ENCODE data around the gene EMD.

EMD gene

DNA sequence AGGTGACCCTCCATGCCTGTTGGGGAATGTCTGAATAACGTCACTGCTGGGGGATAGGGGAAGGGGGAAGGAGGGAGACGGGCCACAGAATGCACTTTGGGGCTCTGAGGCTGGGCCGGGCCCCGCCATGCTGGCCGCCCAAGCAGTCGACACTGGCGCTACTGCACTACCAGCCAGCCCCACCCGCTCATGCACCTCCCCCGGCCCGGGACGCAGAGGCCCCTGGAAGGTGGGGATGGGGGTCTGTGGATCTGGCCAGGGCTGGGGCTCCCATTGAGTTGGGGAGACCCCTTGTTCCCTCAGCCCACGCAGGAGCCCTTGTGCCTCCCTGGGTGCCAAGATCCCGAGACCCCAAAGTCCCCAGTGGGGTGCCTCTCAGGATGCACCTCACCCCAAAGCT is 22.5 kb upstream of the EMD start:
- TF ChIP-seq FOXP2 (optimal IDR thresholded peaks at IDR 0.05; ENCODE audit: borderline replicate concordance, extremely low read depth, extremely low read length, insufficient read depth): no peak
- no peak for TF ChIP-seq TAF1 (IDR thresholded peaks at IDR 0.05; ENCODE audit: borderline replicate concordance, insufficient read depth, low read length)
- no peak for TF ChIP-seq POLR2AphosphoS5 (IDR thresholded peaks at IDR 0.05; ENCODE audit: low read depth, low read length)

- TF ChIP-seq, protein P1, sequence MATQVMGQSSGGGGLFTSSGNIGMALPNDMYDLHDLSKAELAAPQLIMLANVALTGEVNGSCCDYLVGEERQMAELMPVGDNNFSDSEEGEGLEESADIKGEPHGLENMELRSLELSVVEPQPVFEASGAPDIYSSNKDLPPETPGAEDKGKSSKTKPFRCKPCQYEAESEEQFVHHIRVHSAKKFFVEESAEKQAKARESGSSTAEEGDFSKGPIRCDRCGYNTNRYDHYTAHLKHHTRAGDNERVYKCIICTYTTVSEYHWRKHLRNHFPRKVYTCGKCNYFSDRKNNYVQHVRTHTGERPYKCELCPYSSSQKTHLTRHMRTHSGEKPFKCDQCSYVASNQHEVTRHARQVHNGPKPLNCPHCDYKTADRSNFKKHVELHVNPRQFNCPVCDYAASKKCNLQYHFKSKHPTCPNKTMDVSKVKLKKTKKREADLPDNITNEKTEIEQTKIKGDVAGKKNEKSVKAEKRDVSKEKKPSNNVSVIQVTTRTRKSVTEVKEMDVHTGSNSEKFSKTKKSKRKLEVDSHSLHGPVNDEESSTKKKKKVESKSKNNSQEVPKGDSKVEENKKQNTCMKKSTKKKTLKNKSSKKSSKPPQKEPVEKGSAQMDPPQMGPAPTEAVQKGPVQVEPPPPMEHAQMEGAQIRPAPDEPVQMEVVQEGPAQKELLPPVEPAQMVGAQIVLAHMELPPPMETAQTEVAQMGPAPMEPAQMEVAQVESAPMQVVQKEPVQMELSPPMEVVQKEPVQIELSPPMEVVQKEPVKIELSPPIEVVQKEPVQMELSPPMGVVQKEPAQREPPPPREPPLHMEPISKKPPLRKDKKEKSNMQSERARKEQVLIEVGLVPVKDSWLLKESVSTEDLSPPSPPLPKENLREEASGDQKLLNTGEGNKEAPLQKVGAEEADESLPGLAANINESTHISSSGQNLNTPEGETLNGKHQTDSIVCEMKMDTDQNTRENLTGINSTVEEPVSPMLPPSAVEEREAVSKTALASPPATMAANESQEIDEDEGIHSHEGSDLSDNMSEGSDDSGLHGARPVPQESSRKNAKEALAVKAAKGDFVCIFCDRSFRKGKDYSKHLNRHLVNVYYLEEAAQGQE (IDR thresholded peaks at IDR 0.05; ENCODE audit: insufficient read depth in 1 of 2, low read depth in 2 of 2, low read length in 2 of 2): no peak
- TF ChIP-seq FOXP2 (optimal IDR thresholded peaks at IDR 0.05; ENCODE audit: borderline replicate concordance, extremely low read depth, extremely low read length, insufficient read depth) (no peak), SIN3A (IDR thresholded peaks at IDR 0.05; ENCODE audit: borderline replicate concordance, insufficient read depth, low read length) (no peak), POLR2AphosphoS5 (IDR thresholded peaks at IDR 0.05; ENCODE audit: low read depth, low read length) (no peak), TAF1 (IDR thresholded peaks at IDR 0.05; ENCODE audit: borderline replicate concordance, insufficient read depth, low read length) (no peak)
Measured at GRCh38 chrX:154357205-154357604, 21.9 kb upstream of the EMD start.

DNA sequence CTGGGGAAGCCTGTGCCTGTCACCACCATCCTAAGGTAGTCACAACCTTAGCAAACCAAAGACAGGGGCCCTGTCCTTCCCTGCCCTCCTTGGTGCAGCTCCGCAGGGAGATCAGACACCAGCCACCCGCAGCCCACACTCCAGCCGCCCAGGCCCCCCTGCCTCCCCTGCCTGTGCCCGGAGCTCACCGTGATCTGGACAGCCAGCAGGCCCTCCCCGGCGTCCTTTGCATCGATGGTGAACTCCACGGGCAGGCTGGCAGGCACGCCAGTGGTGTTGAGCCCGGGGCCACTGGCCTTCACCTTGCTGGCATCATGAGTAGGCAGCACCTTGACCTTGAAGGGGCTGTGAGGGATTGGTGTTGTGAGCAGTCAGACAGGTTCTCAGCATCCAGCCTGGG is 21.1 kb upstream of the EMD start:
- TF ChIP-seq POLR2AphosphoS5 (IDR thresholded peaks at IDR 0.05; ENCODE audit: low read depth, low read length) (0 out of 2 replicates have a peak, but pooled peaks have one; percentile 13), SIN3A (IDR thresholded peaks at IDR 0.05; ENCODE audit: borderline replicate concordance, insufficient read depth, low read length) (no peak)

GRCh38 chrX:154358829-154359228 is 20.3 kb upstream of the EMD start:
- TF ChIP-seq TAF1 (IDR thresholded peaks at IDR 0.05; ENCODE audit: borderline replicate concordance, insufficient read depth, low read length): no peak
- no peak for TF ChIP-seq SIN3A (IDR thresholded peaks at IDR 0.05; ENCODE audit: borderline replicate concordance, insufficient read depth, low read length)
- TF ChIP-seq, protein P1 (IDR thresholded peaks at IDR 0.05; ENCODE audit: insufficient read depth in 1 of 2, low read depth in 2 of 2, low read length in 2 of 2): no peak
- no peak for TF ChIP-seq FOXP2 (optimal IDR thresholded peaks at IDR 0.05; ENCODE audit: borderline replicate concordance, extremely low read depth, extremely low read length, insufficient read depth)
- no peak for TF ChIP-seq POLR2AphosphoS5 (IDR thresholded peaks at IDR 0.05; ENCODE audit: low read depth, low read length)

DNA sequence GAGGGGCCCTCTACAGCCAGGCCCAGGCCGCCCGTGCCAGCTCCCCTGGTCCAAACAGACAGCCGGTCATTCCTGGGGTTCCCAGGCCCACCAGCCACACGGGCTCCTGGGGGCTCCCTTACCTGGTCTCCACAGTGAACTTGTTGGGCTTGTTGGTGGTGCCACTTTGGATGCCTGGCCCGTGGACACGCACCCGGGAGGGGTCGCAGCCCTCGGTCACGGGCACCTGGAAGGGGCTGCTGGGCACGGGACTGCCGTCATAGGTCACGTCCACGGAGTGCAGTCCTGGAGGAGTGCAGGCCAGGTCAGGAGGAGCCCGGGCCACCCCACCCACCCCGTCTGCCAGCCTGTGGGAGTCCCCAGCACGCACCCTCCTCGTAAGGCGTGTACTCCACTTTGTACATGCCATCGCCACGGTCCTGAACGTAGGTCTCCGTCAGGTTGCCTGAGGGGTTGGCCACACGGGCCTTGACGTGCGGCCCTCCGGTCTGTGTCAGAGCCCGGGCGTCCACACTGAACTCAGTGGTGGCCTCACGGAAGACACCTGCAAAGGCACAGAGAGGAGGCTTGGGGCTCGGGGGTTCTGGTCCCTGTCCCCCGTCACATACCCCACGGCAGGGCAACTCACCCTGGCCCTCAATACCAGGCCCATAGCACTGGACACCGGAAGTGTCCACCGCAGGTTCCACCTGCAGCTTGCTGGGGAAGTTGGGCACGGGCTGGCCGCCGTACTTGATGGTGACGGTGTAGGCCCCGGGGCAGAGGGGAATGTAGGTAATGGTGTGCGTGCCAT is 19.5 kb upstream of the EMD start:
- no peak for TF ChIP-seq POLR2AphosphoS5 (IDR thresholded peaks at IDR 0.05; ENCODE audit: low read depth, low read length)
- no peak for TF ChIP-seq TAF1 (IDR thresholded peaks at IDR 0.05; ENCODE audit: borderline replicate concordance, insufficient read depth, low read length)
- TF ChIP-seq, protein P1 (IDR thresholded peaks at IDR 0.05; ENCODE audit: insufficient read depth in 1 of 2, low read depth in 2 of 2, low read length in 2 of 2): no peak

- TF ChIP-seq FOXP2 (optimal IDR thresholded peaks at IDR 0.05; ENCODE audit: borderline replicate concordance, extremely low read depth, extremely low read length, insufficient read depth) (no peak), SIN3A (IDR thresholded peaks at IDR 0.05; ENCODE audit: borderline replicate concordance, insufficient read depth, low read length) (no peak), TAF1 (IDR thresholded peaks at IDR 0.05; ENCODE audit: borderline replicate concordance, insufficient read depth, low read length) (no peak), POLR2AphosphoS5 (IDR thresholded peaks at IDR 0.05; ENCODE audit: low read depth, low read length) (no peak)
- TF ChIP-seq, protein P1 (IDR thresholded peaks at IDR 0.05; ENCODE audit: insufficient read depth in 1 of 2, low read depth in 2 of 2, low read length in 2 of 2): no peak
Measured at GRCh38 chrX:154360155-154360713, 18.9 kb upstream of the EMD start.

All from PFSK-1 (cell line).